WTC11 (cell line): ENCODE measurements around the gene DPP8.

Source experiments
- CTCF ChIP-seq: fragments of 200-600 bp; IDR thresholded peaks from 2 replicates; pipeline ENCODE4 v1.8.0; 2022; ENCODE audit warnings: antibody characterized with exemption
- ETV6 ChIP-seq: sonication (generic); formaldehyde crosslinking; IDR thresholded peaks from 2 replicates; pipeline ENCODE4 v1.8.1; 2022; ENCODE audit warnings: mild to moderate bottlenecking, missing genetic modification reagents
- IRF2 ChIP-seq: sonication (generic); formaldehyde crosslinking; IDR thresholded peaks from 2 replicates; pipeline ENCODE4 v1.8.0; 2022; ENCODE audit warnings: low read depth, missing genetic modification reagents, borderline replicate concordance
- MAX ChIP-seq: sonication (generic); formaldehyde crosslinking; IDR thresholded peaks from 2 replicates; pipeline ENCODE4 v1.8.0; 2022; ENCODE audit warnings: mild to moderate bottlenecking, missing genetic modification reagents
- SP1 ChIP-seq: sonication (generic); formaldehyde crosslinking; conservative IDR thresholded peaks from 2 replicates; pipeline ENCODE4 v1.8.1; 2022; ENCODE audit warnings: missing genetic modification reagents

DNA sequence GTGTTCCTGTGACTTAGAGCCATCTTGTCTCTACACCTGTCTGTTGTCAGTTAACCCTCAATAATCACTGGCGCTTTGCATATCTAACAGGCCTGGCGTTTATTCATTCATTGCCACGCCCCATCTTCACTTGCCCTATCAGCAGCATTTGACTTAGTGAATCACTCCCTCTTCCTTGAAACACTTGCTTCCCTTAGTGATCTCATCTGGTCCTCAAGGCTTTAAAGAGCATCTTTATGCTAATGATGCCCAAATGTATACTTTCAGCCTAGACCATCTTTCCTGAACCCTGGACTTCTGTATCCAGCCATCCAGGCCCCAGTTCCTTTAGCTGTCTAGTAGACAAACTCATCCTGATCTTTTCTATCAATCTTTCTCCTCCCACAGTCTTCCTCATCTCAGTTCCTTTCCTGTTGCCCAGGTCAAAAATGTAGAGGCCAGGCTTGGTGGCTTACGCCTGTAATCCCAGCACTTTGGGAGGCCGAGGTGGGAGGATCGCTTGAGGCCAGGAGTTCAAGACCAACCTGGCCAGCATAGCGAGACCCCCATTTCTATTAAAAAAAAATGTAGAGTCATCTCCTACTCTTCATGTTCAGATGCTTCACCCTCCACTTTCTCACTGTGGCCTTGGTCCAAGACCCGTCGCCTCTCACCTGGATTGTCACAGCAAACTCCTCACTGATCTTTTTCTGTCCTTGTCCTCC is 93.4 kb downstream of the DPP8 start:
- no peak for TF ChIP-seq CTCF
- TF ChIP-seq IRF2 (CRISPR knock-in tag): no peak
- no peak for TF ChIP-seq SP1 (CRISPR knock-in tag)
- no peak for TF ChIP-seq MAX (CRISPR knock-in tag)
- no peak for TF ChIP-seq ETV6
